Measurements from ENCODE around the gene PHKB. TPM values are rescaled to one million over a fixed set of nuclear protein-coding genes. Genes with fewer than 3 reads are reported as not detected.

PHKB gene
- total RNA-seq, 1 donor from 2014 or later, result 44.5 TPM

- no peaks in the 10 kb centered on the region for H3K36me3 ChIP-seq (ENCODE audit: control insufficient read depth, insufficient read depth, low read length)
- DNase-seq (ENCODE audit: low read depth), result no peak
- H3K4me3 ChIP-seq (ENCODE audit: low read depth, low read length), result no peak overlapping the region
- FAIRE-seq, result no peak
- no peaks in the 10 kb centered on the region for H3K27me3 ChIP-seq (ENCODE audit: control insufficient read depth, insufficient read depth, low read length)
- no peak for TF ChIP-seq CTCF (IDR thresholded peaks at IDR 0.05; ENCODE audit: insufficient read depth, low read length, severe bottlenecking)
Observed at GRCh38 chr16:47481698-47482374, 20.7 kb downstream of the PHKB start.

- H3K36me3 ChIP-seq (ENCODE audit: control insufficient read depth, insufficient read depth, low read length), result no peaks in the 10 kb centered on the region
- no peak for DNase-seq (ENCODE audit: low read depth)
- no peak for FAIRE-seq
- H3K4me3 ChIP-seq (ENCODE audit: low read depth, low read length), result no peak overlapping the region
- no peak for TF ChIP-seq CTCF (IDR thresholded peaks at IDR 0.05; ENCODE audit: insufficient read depth, low read length, severe bottlenecking)
- H3K27me3 ChIP-seq (ENCODE audit: control insufficient read depth, insufficient read depth, low read length), result no peaks in the 10 kb centered on the region
Observed at GRCh38 chr16:47483616-47484015, 22.5 kb downstream of the PHKB start.

DNA sequence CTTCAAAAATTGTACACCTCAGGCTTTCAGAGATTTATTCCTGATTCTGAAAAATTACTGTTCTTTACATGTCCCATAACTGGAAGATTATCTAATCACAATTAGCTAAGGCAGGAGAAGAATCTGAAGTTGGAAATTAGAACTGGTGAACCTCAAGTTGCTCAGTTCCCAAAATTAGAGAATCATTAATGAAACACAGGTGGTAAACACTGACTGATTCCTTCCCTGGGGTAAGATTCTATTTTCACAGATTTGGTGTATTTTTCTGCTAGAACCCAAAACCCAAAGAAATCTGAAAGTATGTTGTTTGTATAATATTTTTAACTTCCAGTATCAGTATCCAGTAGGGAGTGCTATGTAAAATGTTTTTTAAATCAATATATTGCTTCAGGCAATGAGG lies 25.7 kb downstream of the PHKB start:
- Histone ChIP-seq H3K36me3 (ENCODE audit: control insufficient read depth, insufficient read depth, low read length) (no peaks in the 10 kb centered on the region), H3K4me3 (ENCODE audit: low read depth, low read length) (no peak overlapping the region), H3K27me3 (ENCODE audit: control insufficient read depth, insufficient read depth, low read length) (no peaks in the 10 kb centered on the region)
- DNase-seq (ENCODE audit: low read depth) (no peak), FAIRE-seq (no peak)
- TF ChIP-seq CTCF (IDR thresholded peaks at IDR 0.05; ENCODE audit: insufficient read depth, low read length, severe bottlenecking), result no peak

GRCh38 chr16:47488051-47488450 lies 26.9 kb downstream of the PHKB start:
- FAIRE-seq, result no peak
- H3K27me3 ChIP-seq (ENCODE audit: control insufficient read depth, insufficient read depth, low read length), result no peaks in the 10 kb centered on the region
- no peak for DNase-seq (ENCODE audit: low read depth)
- no peak for TF ChIP-seq CTCF (IDR thresholded peaks at IDR 0.05; ENCODE audit: insufficient read depth, low read length, severe bottlenecking)
- no peak overlapping the region for H3K4me3 ChIP-seq (ENCODE audit: low read depth, low read length)
- H3K36me3 ChIP-seq (ENCODE audit: control insufficient read depth, insufficient read depth, low read length), result no peaks in the 10 kb centered on the region

- no peak for FAIRE-seq
- no peaks in the 10 kb centered on the region for H3K36me3 ChIP-seq (ENCODE audit: control insufficient read depth, insufficient read depth, low read length)
- TF ChIP-seq CTCF (IDR thresholded peaks at IDR 0.05; ENCODE audit: insufficient read depth, low read length, severe bottlenecking), result no peak
- H3K4me3 ChIP-seq (ENCODE audit: low read depth, low read length), result no peak overlapping the region
- no peak for DNase-seq (ENCODE audit: low read depth)
- H3K27me3 ChIP-seq (ENCODE audit: control insufficient read depth, insufficient read depth, low read length), result no peaks in the 10 kb centered on the region
Observed at GRCh38 chr16:47490471-47490870, 29.3 kb downstream of the PHKB start.

GRCh38 chr16:47492036-47492427 lies 30.9 kb downstream of the PHKB start:
- no peak for TF ChIP-seq CTCF (IDR thresholded peaks at IDR 0.05; ENCODE audit: insufficient read depth, low read length, severe bottlenecking)
- Histone ChIP-seq H3K36me3 (ENCODE audit: control insufficient read depth, insufficient read depth, low read length) (no peaks in the 10 kb centered on the region), H3K4me3 (ENCODE audit: low read depth, low read length) (no peak overlapping the region), H3K27me3 (ENCODE audit: control insufficient read depth, insufficient read depth, low read length) (no peaks in the 10 kb centered on the region)
- FAIRE-seq (no peak), DNase-seq (ENCODE audit: low read depth) (no peak)
